Activated CD4-positive, alpha-beta T cell treated with anti-CD3 and anti-CD28 coated beads for 24 hours (primary cell): Measurements from ENCODE around the gene SPRTN.
"Not testable (repeated sequence)": the region's sequence is repeated elsewhere in the genome, so short reads cannot be mapped to it uniquely, and the experiment has no call there.

Experiments
- DNase-seq, 2 donors: peaks; one replicate each; pipeline ENCODE4 v3.0.0-alpha.2; 2020; ENCODE audit warnings: low read depth in 2 of 2

SPRTN gene

DNA sequence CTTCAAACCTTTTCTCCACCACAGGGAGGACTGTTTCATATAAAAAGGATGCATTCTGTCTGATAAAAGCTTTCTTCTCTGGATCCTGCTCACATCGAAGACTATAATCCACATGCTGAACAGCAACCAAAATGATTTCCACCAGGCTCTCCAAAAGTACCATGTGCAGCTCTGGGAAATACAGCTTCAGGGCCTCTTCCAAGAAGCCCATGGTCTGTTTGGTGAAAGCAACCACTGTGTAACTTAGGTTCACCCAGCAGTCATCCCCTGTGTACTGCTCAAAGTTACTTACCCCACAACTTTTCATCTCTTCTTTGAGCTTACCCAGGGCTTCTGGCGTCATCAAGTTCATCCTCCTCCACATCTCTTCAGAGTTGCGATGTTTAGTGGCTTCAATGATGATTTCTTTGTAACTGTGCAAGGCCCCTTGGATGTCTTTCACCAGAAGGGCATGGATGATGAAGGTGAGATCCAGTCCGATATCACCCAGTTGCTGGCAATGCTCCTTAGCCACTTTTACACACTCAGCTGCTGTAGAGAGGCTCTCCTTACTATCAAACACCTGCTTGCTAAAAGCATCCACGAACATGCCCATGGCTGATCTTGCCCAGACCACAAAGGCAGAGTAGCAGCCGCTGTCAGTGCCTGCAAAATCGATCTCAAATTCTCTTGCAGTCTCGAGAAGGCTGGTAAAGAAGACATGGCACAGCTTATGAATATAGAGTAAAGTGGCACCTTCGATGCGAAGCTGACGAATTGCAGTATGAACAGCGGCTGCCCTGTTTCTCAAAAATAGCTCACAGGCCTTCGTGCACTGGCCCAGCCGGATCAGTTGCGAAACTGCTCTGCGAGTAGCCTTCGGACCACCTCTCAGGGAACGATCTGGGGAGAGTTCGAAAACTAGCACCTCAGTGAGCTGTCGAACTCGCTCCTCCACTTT is 2.2 kb upstream of the SPRTN start:
- DNase-seq: no peak

DNA sequence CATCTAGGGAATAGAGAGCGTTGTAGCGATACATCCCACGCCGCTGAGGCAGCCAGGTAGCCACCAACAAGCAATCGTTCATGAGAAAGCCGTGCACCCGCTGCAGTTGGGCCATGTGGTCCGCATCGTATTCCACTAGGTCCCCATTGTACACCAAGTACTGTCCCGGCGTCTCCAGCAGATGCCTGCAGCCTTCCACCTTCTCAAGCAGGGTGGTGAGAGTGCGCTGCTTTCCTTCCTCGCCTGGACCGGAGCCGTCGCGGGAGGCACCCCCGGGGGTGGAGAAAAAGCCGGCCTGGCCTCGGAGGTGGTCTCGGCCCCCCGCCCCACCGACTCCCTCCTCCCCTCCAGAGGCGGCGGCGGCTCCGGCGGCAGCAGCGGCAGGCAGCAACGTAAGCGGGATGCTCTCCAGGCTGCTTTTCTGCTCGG is 1.0 kb upstream of the SPRTN start:
- no peak for DNase-seq

DNA sequence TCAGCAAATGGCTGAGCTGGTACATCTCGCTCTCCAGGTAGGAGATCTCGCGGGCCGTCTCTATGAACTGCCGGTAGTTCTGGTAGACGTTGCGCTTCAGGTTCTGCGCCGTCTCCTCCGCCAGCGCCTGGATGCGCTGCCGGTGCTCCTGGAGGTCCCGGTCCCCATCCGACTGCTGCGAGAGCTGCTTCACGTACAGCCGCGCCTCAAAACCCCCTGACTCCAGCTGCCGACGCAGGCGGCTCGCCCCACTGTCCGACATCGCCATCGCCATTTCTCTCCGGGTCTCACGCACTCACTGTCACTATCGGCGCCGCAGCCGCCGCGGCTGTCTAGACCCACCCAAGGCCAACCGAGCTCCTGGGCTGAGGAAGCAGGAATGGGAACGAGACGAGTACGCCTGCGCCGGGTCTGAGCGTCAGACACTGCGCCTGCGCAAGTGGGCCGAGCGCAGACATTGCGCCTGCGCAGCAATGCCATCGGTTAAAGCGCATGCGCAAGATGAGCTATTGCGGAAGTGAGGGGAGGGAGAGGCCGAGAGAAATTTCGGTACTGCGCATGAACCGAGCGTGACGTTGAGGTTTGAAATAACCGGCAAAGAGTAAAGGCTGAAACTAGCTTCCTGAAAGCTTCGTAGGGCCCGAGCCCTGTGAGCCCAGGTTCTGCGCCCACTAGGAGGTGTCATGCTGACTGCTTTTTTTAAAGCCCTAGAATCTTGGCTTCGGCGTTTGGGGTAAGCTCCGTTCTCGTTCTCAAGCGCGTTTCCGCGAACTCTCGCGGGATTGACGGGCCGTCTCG is 422 bp upstream of the SPRTN start, which contains the start of gene EXOC8:
EXOC8 (minus strand) TSS at position 381 of the 798 bp plus-strand sequence; CDS start at position 274, 107 bp downstream.
- peak; percentile 93 for DNase-seq

DNA sequence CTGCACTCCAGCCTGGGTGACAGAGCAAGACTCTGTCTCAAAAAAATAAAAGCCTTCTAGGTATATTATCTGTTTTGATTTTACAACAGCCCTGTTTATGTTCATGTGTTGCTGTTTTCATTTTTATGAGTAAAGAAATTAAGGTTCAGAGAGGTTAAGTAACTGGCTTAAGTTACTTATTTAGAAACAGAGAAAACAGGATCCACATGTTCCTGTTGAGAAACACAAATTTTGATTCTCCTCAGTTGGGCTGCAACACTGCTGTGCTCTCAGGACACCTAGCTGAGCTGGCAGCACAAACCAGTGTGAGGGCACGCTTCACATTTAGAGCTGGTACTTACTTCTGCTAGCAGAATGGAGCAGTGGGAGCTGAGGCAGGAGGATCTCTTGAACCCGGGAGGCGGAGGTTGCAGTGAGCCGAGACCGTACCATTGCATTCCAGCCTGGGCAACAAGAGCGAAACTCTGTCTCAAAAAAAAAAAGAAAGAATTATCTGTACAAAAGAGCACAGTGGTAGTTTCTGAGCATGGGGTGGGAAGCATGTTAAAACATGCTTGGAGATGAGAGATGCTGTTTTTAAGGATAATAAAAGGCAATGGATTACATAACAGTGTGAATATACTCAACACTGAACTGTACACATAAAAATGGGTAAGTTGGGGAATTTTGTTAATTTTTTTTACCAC is 2.4 kb downstream of the SPRTN start:
- DNase-seq: no peak

DNA sequence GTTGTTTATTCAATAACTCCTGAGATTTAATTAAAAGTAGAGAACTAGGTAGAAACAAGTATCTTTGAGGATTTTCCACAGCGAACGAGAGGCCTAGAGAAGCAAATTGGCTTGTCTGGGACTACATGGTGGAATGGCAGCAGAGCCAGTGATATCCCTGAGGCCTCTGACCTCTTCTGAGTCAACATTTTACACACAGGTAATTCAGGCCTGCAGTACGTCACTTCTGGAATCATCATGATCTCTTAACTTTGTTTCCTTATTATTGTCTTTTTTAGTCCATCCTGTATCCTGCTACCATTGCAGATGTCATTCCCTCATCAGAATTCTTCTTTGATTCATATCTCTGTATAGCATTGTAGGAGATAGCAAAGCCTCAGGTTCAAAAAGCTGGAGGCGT is 9.9 kb downstream of the SPRTN start:
- no peak for DNase-seq

DNA sequence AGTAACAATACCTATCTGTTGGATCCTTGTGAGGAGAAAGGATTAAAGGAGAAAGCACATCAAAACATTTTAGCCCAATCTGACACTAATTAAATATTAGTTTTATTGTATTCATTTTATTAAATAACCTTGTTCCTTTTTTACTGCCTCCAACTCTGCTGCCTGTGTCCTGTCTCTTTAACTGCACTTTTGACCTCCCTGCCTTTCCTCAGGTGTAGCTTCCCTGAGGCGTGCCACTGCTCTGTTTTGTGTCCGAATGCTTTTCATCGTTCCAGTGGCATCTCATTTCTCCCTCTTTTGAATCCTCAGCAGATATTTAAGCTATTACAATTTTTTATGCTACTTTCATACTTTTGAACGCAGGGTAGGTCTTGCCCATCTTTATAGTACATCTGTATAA is 10.3 kb downstream of the SPRTN start:
- DNase-seq: no peak

DNA sequence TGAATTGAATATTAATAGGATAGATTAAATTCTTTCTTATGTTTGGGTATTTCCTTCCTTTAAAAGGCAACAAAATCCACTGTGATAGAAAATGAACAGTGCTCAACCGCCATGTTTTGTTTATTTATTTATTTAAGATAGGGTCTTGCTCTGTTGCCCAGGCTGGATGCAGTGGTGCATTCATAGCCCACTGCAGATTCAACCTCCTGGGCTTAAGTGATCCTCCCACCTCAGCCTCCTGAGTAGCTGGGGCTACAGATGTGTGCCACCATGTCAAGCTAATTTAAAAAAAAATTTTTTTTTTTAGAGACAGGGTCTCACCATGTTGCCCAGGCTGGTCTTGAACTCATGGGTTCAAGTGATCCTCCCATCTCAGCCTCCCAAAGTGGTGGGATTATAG is 10.8 kb downstream of the SPRTN start:
- DNase-seq: not testable (repeated sequence)

DNA sequence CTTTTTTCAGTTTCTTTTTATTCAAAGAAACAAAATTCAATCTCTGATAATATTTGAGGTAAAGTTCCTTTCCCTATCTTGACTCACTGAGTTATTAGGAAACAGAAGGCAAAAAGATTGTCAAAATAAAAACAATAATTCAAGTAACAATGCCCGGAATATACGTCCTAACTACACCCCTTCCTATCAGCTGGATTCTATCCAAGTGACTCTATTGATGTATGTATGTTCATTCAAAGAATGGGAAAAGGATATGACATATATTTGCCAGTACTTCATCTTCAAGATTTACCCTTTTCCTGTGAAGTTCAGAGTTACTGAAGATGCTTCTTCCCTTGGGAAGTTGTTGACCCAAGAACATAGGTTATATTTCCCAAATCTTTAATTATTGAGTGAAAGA is 13.7 kb downstream of the SPRTN start:
- DNase-seq: no peak

DNA sequence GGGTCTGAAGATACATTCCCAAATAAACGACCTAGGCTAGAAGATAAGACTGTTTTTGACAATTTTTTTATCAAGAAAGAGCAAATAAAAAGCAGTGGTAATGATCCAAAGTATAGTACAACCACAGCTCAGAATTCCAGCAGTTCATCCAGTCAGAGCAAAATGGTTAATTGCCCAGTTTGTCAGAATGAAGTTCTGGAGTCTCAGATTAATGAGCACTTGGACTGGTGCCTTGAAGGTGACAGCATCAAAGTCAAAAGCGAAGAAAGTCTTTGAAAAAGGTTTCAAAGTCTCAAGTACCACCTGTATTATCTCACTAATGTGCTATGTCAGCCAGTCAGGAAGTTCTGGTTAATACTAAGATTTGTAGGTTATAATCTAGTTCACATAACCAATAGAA is 15.0 kb downstream of the SPRTN start:
- no peak for DNase-seq

DNA sequence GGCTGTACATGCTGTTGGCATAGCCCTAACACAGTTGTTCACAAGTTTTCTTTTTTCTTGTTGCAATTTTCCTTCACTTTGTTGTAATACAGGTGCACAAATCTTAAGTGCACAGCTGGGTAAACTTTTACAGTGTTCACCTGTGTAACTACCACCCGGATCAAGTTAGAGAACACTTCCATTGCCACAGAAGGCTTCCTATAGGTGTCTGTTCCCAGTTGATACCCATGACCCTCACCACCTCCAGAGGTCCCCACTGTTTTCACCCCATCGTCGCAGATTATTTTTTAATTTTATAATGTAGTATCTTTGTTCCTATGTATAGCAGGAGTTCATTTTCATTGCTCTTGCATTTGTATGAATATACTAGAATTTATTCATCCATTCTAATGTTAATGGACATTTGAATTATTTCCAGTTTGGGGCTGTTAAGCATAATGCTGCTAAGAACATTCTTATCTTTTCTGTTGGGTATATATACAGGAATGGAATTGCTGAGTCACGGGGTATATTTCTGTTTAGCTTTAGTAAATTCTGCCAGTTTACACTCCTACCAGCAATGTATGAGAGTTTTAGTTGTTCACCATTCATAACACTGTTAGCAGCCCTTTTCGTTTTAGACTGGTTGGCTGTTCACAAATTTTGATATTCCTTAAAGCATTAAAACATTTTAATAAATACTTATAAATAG is 16.4 kb downstream of the SPRTN start:
- no peak for DNase-seq

DNA sequence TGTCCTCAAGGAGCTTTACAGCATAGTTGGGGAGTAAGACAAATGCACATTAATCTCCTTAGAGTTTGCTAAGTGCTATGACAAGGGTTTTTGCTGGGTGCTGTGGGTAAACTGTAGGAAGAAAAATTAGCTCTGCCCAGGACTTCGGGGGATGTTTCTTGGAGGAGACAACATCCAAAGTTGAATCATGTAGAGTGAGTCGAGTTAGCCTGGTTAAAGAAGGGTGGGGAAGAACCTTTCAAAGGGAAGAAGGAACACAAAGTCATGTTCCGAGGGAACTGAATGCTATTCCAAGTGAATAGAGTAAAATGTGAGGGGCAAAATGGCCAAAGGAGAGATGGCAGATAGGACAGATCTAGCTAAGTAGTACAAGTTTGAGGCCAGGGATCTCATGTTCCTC is 17.1 kb downstream of the SPRTN start:
- no peak for DNase-seq

DNA sequence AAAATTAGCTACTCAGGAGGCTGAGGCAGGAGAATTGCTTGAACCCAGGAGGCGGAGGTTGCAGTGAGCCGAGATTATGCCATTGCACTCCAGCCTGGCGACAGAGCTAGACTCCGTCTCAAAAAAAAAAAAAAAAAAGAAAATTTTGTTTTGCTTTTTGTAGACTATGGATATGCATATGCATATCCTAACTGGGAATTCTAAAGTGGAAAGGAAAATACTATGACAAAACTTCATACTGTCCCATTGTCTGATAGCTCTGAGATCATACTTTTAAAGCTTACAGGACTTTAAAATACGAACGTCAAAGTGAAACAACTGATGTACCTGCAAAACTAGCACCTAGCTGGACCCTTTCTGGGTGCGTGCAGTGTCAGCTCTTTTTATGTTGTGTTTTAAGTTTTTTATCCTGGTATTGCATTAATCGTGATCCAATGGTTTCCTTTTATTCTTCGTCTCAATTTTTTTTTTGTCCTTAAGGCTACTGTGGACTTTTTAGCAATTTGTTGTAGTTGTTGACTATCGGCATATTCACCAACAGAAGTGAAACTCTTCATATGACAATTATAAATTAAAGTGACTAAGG is 19.2 kb downstream of the SPRTN start:
- DNase-seq: no peak

DNA sequence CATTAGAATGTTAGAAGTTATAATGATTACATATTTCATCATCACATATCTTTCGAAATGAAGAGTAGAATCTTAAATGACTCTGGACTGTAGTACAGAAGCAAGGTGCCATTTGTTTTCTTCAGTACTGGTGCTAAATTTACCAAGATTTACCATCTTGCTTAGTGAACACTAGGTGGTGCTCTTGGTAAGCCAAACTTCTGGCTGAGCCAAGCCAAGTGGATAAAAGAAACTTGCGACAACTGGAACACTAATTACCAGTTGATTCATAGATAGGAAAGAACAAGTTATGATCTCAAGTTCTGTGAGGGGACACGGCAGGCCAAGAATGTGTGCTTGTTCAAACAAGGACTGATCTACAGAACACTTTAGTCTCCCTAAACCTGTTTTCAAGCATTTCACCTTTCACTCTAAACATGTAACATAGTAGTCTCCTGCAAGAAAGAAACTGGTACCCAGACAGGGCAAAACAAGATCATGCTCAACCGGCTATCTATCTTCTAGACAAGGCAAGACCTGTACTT is 19.8 kb downstream of the SPRTN start:
- DNase-seq: no peak

DNA sequence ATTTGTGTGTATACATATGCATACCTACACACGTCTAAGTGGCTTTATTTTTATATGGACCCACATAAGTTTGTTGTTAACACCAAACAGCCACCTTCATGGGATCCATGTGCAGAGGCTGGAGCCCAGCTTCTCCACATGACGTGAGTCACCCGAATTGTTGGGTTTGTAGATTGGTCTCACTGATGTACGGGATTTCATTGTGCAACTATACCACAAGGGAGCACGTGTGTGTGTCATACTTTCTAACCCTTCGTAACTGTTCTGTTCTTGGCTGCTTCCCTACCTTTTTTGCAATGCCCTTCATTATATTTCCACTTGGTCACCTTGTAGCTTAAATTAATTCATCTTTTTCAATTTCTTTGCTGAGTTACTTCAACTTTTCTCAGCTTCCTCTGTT is 21.0 kb downstream of the SPRTN start:
- DNase-seq: no peak

DNA sequence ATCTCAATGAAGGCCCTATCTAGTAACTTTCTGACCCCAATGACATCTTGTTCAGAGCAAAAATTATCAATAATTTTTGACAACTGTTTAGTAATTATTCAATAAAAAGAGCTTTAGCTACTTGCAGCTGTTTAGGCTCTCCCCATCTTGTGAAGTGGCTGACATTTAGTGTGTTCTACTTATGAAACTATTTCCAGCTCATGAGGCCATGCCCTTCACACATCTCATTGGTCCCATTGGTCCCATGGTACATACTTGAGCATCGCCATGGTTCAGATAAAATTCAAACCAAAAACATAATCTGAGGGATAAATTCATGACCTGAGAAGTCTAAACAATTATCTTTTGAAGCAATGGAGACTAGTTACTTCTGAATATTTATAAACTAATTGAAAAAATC is 24.2 kb downstream of the SPRTN start:
- DNase-seq: no peak

DNA sequence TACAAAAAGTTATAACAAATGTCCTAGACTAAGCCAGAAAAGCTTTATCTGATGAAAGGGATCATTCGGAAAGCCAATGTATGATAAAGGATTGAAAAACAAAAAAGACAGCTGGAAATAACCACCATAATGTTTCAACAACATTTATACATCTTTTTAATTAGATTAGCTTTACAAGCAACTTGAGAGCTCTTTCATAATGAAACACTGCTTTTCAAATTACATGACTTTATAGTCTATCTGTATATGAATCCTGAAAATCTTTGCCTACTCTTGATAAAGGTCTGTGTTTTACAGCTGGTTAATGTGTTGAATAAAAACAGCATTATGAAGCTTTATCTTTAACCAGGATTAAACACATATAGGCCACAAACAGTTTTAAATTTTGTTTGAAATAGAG is 25.5 kb downstream of the SPRTN start:
- DNase-seq: no peak

DNA sequence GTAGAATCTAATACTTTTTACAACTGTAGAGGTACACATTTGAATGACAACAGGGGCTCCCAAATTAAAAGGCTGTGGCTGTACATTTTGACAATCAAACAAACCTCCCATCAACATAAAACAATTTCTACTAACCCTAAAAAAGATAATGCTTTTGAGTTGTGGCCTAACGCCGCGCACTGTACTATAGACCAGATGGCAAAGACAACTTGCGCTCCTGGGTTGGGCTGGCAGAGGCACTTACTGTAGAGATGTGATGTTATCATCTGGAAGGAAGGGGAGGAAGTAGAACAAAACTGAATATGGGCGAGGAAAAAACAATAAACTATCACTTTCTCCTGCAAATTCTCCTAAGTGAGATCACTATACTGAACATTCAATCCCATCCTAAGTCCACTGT is 26.1 kb downstream of the SPRTN start:
- DNase-seq: no peak

DNA sequence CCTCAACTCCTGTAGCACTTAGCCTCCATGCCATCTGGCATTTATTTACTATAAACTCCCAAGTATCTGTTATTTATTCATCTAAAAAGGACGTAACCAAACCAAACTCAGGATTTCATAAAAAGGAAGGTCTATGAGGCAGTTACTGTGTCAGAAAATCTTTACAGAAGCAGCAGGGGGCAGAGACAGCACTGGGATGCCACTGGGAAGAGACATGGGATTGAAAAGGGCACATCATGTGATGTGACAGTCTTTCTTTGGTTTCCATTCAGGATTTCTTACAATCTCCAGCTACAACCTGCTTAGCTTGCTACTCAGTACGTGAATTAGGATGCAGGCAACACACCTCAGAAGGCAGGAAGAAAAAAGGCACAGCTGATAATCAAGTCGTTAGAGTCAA is 31.2 kb downstream of the SPRTN start:
- DNase-seq: no peak

DNA sequence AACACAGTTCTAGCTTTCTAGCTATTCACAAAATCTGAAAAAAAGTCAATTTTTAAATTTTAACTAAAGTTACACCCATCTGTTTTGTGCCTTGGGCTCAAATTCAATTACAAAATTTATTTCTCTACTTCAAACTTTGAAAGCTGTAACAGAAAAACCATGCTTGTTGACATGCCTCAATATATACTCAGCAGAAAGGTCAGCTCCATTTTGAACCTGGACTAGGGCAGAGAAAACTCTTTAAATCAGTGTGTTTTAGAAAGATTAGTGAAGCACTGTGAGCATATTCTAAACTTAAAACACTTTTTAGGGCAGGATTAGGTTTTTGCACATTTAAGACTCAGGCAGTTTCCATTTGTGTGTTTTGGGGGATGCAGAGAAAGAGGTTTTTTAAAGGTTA is 34.4 kb downstream of the SPRTN start:
- DNase-seq: no peak

DNA sequence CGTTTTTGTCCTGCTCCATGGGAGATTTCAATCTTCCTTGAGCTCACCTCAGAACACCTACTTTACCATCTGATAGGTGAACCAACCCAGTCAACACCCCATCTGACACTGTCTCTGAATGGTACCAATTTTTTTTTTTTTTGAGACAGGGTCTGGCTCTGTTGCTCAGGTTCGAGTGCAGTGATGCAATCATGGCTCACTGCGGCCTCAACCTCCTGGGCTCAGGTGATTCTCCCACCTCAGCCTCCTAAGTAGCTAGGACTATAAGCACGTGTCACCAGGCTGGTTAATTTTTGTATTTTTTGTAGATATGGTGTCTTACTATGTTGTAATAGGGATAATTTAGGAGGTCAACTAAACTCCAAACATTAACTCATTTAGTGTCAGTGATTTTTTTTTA is 36.3 kb downstream of the SPRTN start:
- DNase-seq: no peak

DNA sequence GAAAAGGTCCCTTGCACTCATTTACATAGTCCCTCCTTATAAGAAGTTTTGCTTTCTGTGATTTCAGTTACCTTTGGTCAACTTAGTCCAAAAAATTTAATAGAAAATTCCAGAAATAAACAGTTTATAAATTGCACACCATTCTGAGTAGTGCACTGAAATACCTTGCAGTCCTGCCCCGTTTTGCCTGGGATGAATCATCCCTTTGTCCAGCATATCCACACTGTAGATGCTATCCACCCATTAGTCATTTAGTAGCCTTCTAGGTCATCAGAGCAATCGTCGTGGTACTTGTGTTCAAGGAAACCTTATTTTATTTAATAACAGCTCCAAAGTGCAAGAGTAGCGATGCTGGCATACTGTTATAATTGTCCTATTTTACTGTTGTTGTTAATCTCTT is 38.0 kb downstream of the SPRTN start:
- DNase-seq: no peak
